ENCODE results near the gene ZNRF3.
"Not testable (repeated sequence)": the region's sequence is repeated elsewhere in the genome, so short reads cannot be mapped to it uniquely, and the experiment has no call there.

The ZNRF3 gene

DNA sequence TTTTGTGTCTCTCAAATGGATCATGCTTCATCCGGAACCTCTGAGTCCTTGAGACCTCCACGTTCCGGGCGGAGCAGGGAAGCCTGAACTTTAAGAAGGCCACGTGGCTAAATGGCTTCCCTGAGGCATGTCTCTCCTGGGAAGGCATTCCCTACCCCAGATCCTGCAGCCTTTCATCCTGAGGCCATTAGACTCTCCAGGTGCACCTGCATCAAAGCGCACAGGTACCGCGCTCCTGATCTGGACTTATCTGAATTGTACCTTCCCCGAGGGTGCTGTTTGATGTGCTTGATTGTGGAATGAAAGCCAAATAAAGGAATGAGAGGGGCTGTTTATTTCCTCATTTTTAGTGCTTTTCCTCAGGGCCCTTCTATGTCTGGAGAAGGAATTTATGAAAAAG lies 155.8 kb downstream of the ZNRF3 start:
- no peaks in the 10 kb centered on the region for H3K27me3 ChIP-seq (ENCODE audit: control insufficient read depth in 1 of 2, insufficient read depth in 1 of 2, low read length in 2 of 2)
- no peak overlapping the region for H3K18ac ChIP-seq (ENCODE audit: low read depth in 1 of 2, low read length in 2 of 2)
- peak overlapping the region; percentile 54 for H2BK15ac ChIP-seq (ENCODE audit: low read depth, poor library complexity, severe bottlenecking)
- H2AFZ ChIP-seq (ENCODE audit: low read depth, low read length) = no peak overlapping the region
- no peak overlapping the region for H2BK12ac ChIP-seq (ENCODE audit: low read length in 2 of 2)
- H3K9ac ChIP-seq (ENCODE audit: low read length) = no peak overlapping the region
- no peak overlapping the region for H4K91ac ChIP-seq (ENCODE audit: low read length)
- H3K4ac ChIP-seq (ENCODE audit: low read depth in 1 of 2, low read length in 2 of 2) = no peak overlapping the region
- no peak for DNase-seq
- no peak overlapping the region for H2BK120ac ChIP-seq (ENCODE audit: low read depth, low read length)
- H3K23ac ChIP-seq (ENCODE audit: low read length in 2 of 2) = no peak overlapping the region
- H3K27ac ChIP-seq (ENCODE audit: low read length, poor library complexity, severe bottlenecking) = no peak overlapping the region
- peaks cover 0 to 3% of the 10 kb centered on the region in 2 experiments for H3K36me3 ChIP-seq (ENCODE audit: control insufficient read depth in 1 of 2, insufficient read depth in 2 of 2, low read depth in 1 of 2, low read length in 2 of 2)
- H3K4me1 ChIP-seq (ENCODE audit: control insufficient read depth, insufficient read depth, low read depth, low read length) = peaks cover 11% of the 10 kb centered on the region
- H2AK5ac ChIP-seq (ENCODE audit: low read length, severe bottlenecking) = peak overlapping the region; percentile 49
- WGBS = 94% methylated on average over 9 of the region's 9 CpGs
- no peak overlapping the region for H3K4me3 ChIP-seq (ENCODE audit: insufficient read depth in 1 of 2, low read depth in 1 of 2, low read length in 2 of 2)
- no peak overlapping the region for H3K14ac ChIP-seq (ENCODE audit: low read length in 2 of 2)
- no peaks in the 10 kb centered on the region for H3K9me3 ChIP-seq (ENCODE audit: control insufficient read depth, low read length)
- no peak overlapping the region for H3K4me2 ChIP-seq (ENCODE audit: low read length, poor library complexity, severe bottlenecking)
- peaks cover 32% of the 10 kb centered on the region for H3K79me1 ChIP-seq (replicated peaks; ENCODE audit: low read length, poor library complexity, severe bottlenecking)
- no peak overlapping the region for H2BK5ac ChIP-seq (ENCODE audit: low read depth, low read length, poor library complexity, severe bottlenecking)
- no peak overlapping the region for H4K8ac ChIP-seq (ENCODE audit: low read length)

DNA sequence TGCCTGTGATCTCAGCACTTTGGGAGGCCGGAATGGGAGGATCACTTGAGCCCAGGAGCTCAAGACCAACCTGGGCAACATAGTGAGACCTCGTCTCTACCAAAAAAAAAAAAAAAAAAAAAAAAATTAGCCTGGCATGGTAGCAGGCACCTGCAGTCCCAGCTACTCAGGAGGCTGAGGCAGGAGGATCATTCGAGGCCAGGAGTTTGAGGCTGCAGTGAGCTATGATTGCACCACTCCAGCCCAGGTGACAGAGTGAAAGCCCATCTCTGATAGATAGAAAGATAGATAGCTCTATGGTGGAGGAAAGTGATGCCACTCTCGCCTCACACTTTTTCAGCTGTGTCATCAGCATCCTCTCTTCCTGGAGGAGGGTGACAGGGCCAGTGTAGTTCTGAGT lies 156.3 kb downstream of the ZNRF3 start:
- H2AFZ ChIP-seq (ENCODE audit: low read depth, low read length); H2BK5ac ChIP-seq (ENCODE audit: low read depth, low read length, poor library complexity, severe bottlenecking); H3K14ac ChIP-seq (ENCODE audit: low read length in 2 of 2); H3K4me2 ChIP-seq (ENCODE audit: low read length, poor library complexity, severe bottlenecking); H3K23ac ChIP-seq (ENCODE audit: low read length in 2 of 2); H2BK120ac ChIP-seq (ENCODE audit: low read depth, low read length); H3K36me3 ChIP-seq (ENCODE audit: control insufficient read depth in 1 of 2, insufficient read depth in 2 of 2, low read depth in 1 of 2, low read length in 2 of 2); H3K9ac ChIP-seq (ENCODE audit: low read length); H3K27me3 ChIP-seq (ENCODE audit: control insufficient read depth in 1 of 2, insufficient read depth in 1 of 2, low read length in 2 of 2); H3K4ac ChIP-seq (ENCODE audit: low read depth in 1 of 2, low read length in 2 of 2); H4K91ac ChIP-seq (ENCODE audit: low read length); H3K4me3 ChIP-seq (ENCODE audit: insufficient read depth in 1 of 2, low read depth in 1 of 2, low read length in 2 of 2); H3K9me3 ChIP-seq (ENCODE audit: control insufficient read depth, low read length); H2BK15ac ChIP-seq (ENCODE audit: low read depth, poor library complexity, severe bottlenecking); H4K8ac ChIP-seq (ENCODE audit: low read length); H3K27ac ChIP-seq (ENCODE audit: low read length, poor library complexity, severe bottlenecking); H3K18ac ChIP-seq (ENCODE audit: low read depth in 1 of 2, low read length in 2 of 2); DNase-seq: not testable (repeated sequence)
- 100% methylated on average over 2 of the region's 4 CpGs for WGBS
- peaks cover 14% of the 10 kb centered on the region for H3K4me1 ChIP-seq (ENCODE audit: control insufficient read depth, insufficient read depth, low read depth, low read length)
- H3K79me1 ChIP-seq (replicated peaks; ENCODE audit: low read length, poor library complexity, severe bottlenecking) = peaks cover 28% of the 10 kb centered on the region
- peak overlapping the region; percentile 84 for H2AK5ac ChIP-seq (ENCODE audit: low read length, severe bottlenecking)
- peak overlapping the region in 1 of 2 experiments; percentile 12 for H2BK12ac ChIP-seq (ENCODE audit: low read length in 2 of 2)

DNA sequence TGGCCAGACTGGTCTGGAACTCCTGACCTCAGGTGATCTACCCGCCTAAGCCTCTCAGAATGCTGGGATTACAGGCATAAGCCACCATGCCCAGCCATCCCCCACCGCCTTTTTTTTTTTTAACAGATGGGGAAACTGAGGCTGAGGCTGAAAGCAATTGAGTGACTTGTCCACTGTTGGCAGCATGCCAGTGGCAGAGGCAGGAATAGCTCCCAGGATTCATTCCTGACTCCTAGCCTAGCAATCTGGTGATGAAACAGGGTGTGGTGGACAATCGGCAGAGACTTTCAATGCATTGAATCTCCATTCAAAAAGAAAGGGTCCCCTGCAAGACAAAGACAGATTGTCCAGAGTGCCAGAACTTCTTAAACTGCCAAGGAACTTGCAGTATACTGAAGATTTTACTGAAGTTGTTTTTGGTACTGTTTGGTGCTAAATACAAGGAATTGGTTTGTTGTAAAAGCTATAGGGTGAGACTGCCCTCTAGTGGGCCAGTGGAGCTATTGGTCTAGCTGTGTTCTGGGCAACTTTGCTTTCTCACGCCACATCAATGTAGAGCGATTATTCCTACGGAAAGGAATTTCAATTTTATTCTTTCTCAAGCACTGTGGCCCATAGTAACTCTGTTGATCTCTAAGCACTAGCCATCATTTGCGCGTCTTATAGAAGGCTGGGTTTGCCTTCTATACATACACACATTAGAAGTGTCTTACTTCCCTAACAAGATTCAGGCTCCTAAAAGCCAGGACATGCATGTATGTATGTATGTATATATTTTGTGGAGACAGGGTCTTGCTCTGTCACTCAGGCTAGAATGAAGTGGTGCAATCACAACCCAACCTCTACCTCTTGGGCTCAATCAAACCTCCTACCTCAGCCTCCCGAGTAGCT lies 157.3 kb downstream of the ZNRF3 start:
- Histone ChIP-seq H3K4me3 (ENCODE audit: insufficient read depth in 1 of 2, low read depth in 1 of 2, low read length in 2 of 2) (no peak overlapping the region), H2BK120ac (ENCODE audit: low read depth, low read length) (no peak overlapping the region), H3K27ac (ENCODE audit: low read length, poor library complexity, severe bottlenecking) (no peak overlapping the region), H3K9me3 (ENCODE audit: control insufficient read depth, low read length) (no peaks in the 10 kb centered on the region), H4K8ac (ENCODE audit: low read length) (no peak overlapping the region), H3K4me1 (ENCODE audit: control insufficient read depth, insufficient read depth, low read depth, low read length) (peaks cover 18% of the 10 kb centered on the region), H3K9ac (ENCODE audit: low read length) (peak overlapping the region; percentile 81), H4K91ac (ENCODE audit: low read length) (no peak overlapping the region), H2BK12ac (ENCODE audit: low read length in 2 of 2) (no peak overlapping the region), H3K23ac (ENCODE audit: low read length in 2 of 2) (no peak overlapping the region), H3K4ac (ENCODE audit: low read depth in 1 of 2, low read length in 2 of 2) (no peak overlapping the region), H3K14ac (ENCODE audit: low read length in 2 of 2) (no peak overlapping the region), H2AFZ (ENCODE audit: low read depth, low read length) (no peak overlapping the region), H3K4me2 (ENCODE audit: low read length, poor library complexity, severe bottlenecking) (no peak overlapping the region), H3K27me3 (ENCODE audit: control insufficient read depth in 1 of 2, insufficient read depth in 1 of 2, low read length in 2 of 2) (no peaks in the 10 kb centered on the region), H3K79me1 (replicated peaks; ENCODE audit: low read length, poor library complexity, severe bottlenecking) (peaks cover 26% of the 10 kb centered on the region), H2AK5ac (ENCODE audit: low read length, severe bottlenecking) (no peak overlapping the region), H3K36me3 (ENCODE audit: control insufficient read depth in 1 of 2, insufficient read depth in 2 of 2, low read depth in 1 of 2, low read length in 2 of 2) (peaks cover under 1 to 3% of the 10 kb centered on the region in 2 experiments), H2BK15ac (ENCODE audit: low read depth, poor library complexity, severe bottlenecking) (no peak overlapping the region), H2BK5ac (ENCODE audit: low read depth, low read length, poor library complexity, severe bottlenecking) (no peak overlapping the region), H3K18ac (ENCODE audit: low read depth in 1 of 2, low read length in 2 of 2) (no peak overlapping the region)
- 36% methylated on average over 7 of the region's 9 CpGs for WGBS
- DNase-seq = peak; percentile 89

DNA sequence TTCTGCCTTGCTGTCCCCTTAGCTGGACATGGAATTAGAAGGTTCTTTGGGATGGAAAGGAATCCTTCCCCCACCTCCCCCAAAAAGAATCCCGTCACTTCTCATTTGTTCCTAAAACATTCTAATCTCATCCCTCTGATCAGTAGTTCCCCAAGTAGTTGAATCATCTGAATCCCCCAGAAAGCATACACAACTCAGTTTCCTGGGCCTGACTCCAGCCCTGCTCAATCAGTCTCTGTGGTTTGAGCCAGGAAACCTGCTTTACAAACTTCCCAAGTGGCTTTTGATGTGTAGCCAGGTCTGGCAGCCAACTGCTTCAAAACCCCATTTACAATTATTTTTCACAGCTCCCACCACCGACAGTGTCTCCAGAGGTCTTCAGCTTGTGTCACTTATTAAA lies 158.0 kb downstream of the ZNRF3 start:
- WGBS = 42% methylated on average over 2 of the region's 2 CpGs
- Histone ChIP-seq H2BK12ac (ENCODE audit: low read length in 2 of 2) (no peak overlapping the region), H3K9ac (ENCODE audit: low read length) (peak overlapping the region; percentile 81), H3K4me2 (ENCODE audit: low read length, poor library complexity, severe bottlenecking) (no peak overlapping the region), H3K14ac (ENCODE audit: low read length in 2 of 2) (no peak overlapping the region), H4K8ac (ENCODE audit: low read length) (no peak overlapping the region), H2BK15ac (ENCODE audit: low read depth, poor library complexity, severe bottlenecking) (no peak overlapping the region), H2BK120ac (ENCODE audit: low read depth, low read length) (no peak overlapping the region), H3K23ac (ENCODE audit: low read length in 2 of 2) (no peak overlapping the region), H3K27me3 (ENCODE audit: control insufficient read depth in 1 of 2, insufficient read depth in 1 of 2, low read length in 2 of 2) (no peaks in the 10 kb centered on the region), H3K27ac (ENCODE audit: low read length, poor library complexity, severe bottlenecking) (no peak overlapping the region), H3K4me3 (ENCODE audit: insufficient read depth in 1 of 2, low read depth in 1 of 2, low read length in 2 of 2) (no peak overlapping the region), H3K4ac (ENCODE audit: low read depth in 1 of 2, low read length in 2 of 2) (no peak overlapping the region), H2AFZ (ENCODE audit: low read depth, low read length) (no peak overlapping the region), H3K36me3 (ENCODE audit: control insufficient read depth in 1 of 2, insufficient read depth in 2 of 2, low read depth in 1 of 2, low read length in 2 of 2) (peaks cover 7 to 10% of the 10 kb centered on the region in 2 experiments), H2AK5ac (ENCODE audit: low read length, severe bottlenecking) (no peak overlapping the region), H3K79me1 (replicated peaks; ENCODE audit: low read length, poor library complexity, severe bottlenecking) (peaks cover 27% of the 10 kb centered on the region), H3K18ac (ENCODE audit: low read depth in 1 of 2, low read length in 2 of 2) (no peak overlapping the region), H3K9me3 (ENCODE audit: control insufficient read depth, low read length) (no peaks in the 10 kb centered on the region), H2BK5ac (ENCODE audit: low read depth, low read length, poor library complexity, severe bottlenecking) (no peak overlapping the region), H3K4me1 (ENCODE audit: control insufficient read depth, insufficient read depth, low read depth, low read length) (peaks cover 19% of the 10 kb centered on the region), H4K91ac (ENCODE audit: low read length) (no peak overlapping the region)
- DNase-seq = peak; percentile 72
